SK-MEL-5 (cell line): ENCODE results near the gene MRFAP1. TPM values are rescaled to one million over a fixed set of nuclear protein-coding genes. Genes with fewer than 3 reads are reported as not detected.
A peak's percentile ranks its signal among the peaks of the same experiment; 100 is the strongest.

Experiments
- DNase-seq: peaks from one replicate; pipeline ENCODE4 v3.0.0-alpha.2; 2016; ENCODE audit warnings: low read depth, low spot score
- in situ Hi-C: cut with HindIII; loops from 2 replicates; pipeline ENCODE4 v1.10.0; 2016; ENCODE audit warnings: low sequenced_read_pairs, high pct_unique_total_duplicates, low pct_unique_long_range_greater_than_20kb
- polyA plus RNA-seq, 2 experiments: library from polyadenylated mRNA; depleted of rRNA; stranded (reverse); fragments of >200 nt; gene quantifications; 2 replicates each; pipeline ENCODE4 v1.2.3, GENCODE V29; 2015
- total RNA-seq: library from RNA; depleted of rRNA; stranded (reverse); fragments of >200 nt; shearing (Covaris generic); gene quantifications from 2 replicates; pipeline ENCODE4 v1.2.3, GENCODE V29; 2014; rRNA removed

The MRFAP1 gene
- 45.0 and 49.8 TPM in 2 replicates for total RNA-seq
- polyA plus RNA-seq (2015; cell fraction: cytosol; rRNA removed): 213 and 214 TPM in 2 replicates
- 39.0 and 43.5 TPM in 2 replicates for polyA plus RNA-seq (2015; cell fraction: nucleus; rRNA removed)

GRCh38 chr4:6640292-6641163 lies at the start of gene MRFAP1:
Gene MRFAP1 (plus strand): TSS chr4:6640685. CDS start chr4:6640863, 178 bp downstream.
- in situ Hi-C loops: no loop called here
- peak; percentile 90 for DNase-seq

GRCh38 chr4:6591313-6591712 lies 49.2 kb upstream of the MRFAP1 start:
- in situ Hi-C loops: no loop called here
- DNase-seq: no peak

DNA sequence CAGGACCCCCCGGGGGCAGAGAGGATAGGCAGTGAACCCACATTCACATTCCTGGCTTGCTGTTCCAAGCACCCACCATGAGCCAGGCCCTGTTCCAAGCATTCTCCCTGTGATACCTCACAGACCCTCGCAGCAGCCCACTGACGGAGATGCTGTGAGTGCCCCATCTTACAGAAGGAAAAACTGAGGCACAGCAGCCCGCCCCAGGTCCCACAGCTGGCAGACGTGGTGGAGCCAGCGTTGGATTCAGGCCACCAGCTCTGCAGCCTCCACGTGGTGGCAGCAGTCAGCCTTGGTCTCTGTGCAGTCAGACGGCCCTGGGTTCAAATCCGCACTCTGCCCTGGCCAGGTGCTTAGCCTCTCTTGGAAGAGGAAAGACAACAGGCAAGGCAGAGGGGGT lies 48.7 kb upstream of the MRFAP1 start:
- in situ Hi-C loops: no loop called here
- peak; percentile 17 for DNase-seq

- no peak for DNase-seq
- in situ Hi-C loops: no loop called here
Observed at GRCh38 chr4:6592804-6593563, 47.5 kb upstream of the MRFAP1 start.

DNA sequence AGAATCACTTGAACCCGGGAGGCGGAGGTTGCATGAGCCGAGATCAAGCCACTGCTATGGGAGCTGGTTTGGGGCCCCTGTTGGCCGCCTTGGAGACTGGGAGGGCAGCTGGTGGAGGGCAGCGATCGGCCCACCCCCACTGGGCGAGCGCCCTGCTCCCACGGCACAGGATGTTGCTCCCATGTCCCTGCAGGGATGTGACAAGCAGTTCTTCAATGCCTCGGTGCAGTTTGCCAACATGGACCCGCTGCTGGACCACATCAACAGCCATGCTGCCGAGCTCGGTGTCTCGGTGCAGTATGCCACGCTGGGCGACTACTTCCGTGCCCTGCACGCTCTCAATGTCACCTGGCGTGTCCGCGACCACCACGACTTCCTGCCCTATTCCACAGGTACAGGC lies 46.1 kb upstream of the MRFAP1 start:
- no peak for DNase-seq
- in situ Hi-C loops: no loop called here

- in situ Hi-C loops: no loop called here
- DNase-seq: no peak
Observed at GRCh38 chr4:6594826-6595355, 45.6 kb upstream of the MRFAP1 start.

DNA sequence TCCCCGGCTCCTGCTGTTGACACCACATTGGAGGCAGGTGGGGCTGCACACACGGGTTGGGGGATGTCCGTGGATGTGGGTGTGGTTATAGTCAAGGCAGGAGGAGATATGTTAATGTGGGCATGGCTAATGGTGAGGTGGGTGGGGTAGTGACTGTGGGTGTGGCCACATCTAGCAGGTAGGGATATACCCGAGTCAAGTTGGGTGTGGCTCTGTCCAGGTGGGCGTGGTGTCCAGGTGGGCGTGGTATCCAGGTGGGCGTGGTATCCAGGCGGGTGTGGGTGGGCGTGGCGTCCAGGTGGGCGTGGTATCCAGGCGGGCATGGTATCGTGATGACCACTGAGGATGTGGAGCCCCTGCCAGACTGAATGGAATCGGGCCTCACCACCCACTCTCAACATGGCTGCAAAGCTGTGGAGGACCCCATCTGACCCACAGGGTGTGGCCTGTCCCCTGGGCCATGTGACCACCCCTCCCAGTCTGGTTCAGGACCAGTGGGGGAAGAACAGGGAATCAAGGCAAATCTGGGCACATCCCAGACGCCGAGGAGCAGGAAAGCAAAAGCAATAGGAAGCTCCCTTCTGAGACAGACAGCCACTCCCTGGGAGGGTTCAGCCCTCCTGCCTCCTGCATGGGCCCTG lies 44.5 kb upstream of the MRFAP1 start:
- in situ Hi-C loops: no loop called here
- DNase-seq: peak; percentile 52

DNA sequence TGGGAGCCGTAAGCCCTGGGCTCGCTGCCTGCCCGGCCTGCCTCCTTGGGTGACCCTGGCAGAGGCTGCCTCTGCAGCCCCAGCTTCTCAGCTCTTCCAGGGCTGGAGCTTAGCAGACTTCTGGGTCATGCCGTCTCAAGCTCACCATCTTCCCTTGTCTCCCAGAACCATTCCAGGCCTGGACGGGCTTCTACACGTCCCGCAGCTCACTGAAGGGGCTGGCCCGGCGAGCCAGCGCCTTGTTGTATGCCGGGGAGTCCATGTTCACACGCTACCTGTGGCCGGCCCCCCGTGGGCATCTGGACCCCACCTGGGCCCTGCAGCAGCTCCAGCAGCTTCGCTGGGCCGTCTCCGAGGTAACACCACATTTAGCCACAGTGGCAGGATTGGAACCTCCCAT lies 43.5 kb upstream of the MRFAP1 start:
- in situ Hi-C loops: no loop called here
- DNase-seq: no peak

- DNase-seq: no peak
- in situ Hi-C loops: no loop called here
Observed at GRCh38 chr4:6598127-6598526, 42.4 kb upstream of the MRFAP1 start.

- in situ Hi-C loops: no loop called here
- no peak for DNase-seq
Observed at GRCh38 chr4:6598641-6599040, 41.8 kb upstream of the MRFAP1 start.

DNA sequence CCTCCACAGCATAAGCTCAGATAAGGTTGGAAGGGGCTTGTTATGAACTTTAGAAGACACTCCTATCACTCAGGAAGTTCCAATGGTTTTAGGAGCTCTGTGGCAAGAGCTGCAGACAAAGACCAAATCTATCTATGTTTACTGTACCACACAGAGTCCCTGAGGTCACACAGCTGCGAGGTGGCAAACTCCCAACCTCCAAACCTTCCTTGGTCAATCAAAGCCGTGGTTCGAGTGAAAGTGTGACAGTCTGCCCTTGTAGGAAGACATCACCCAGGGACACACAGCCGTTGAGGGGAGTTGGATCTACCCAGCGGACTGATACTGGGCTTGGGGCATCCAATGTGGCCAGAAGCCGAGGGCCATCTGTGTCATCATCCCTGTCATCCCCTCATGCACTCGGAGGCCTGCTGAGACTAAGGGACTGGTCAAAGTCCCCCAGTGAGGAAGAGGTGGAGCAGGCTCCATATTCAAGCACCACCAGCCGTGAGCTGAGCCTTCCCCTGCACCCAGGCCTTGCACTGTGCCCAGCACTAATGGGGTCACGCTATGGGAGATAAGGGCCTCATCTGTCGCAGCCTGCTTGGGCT lies 38.7 kb upstream of the MRFAP1 start:
- in situ Hi-C loops: no loop called here

DNA sequence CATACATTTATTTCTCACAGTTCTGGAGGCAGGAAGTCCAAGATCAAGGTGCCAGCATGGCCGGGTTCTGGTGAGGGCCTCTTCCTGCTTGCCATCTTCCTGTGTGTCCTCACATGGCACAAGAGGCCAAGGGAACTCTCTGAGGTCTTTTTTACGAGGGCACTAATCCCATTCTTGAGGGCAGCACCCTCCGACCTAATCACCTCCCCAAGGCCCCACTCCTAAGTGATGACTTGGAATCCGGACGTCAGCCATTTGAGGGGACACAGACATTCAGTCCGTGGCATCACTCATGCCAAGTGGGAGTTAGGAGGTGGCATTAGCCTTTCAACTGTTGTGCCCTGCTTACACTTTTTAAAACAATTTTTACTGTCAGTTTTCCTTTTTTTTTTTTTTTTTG lies 38.2 kb upstream of the MRFAP1 start:
- in situ Hi-C loops: no loop called here
- DNase-seq: no peak

More for the DNA sequence above, 38.7 kb upstream of the MRFAP1 start:
- no peak for DNase-seq

DNA sequence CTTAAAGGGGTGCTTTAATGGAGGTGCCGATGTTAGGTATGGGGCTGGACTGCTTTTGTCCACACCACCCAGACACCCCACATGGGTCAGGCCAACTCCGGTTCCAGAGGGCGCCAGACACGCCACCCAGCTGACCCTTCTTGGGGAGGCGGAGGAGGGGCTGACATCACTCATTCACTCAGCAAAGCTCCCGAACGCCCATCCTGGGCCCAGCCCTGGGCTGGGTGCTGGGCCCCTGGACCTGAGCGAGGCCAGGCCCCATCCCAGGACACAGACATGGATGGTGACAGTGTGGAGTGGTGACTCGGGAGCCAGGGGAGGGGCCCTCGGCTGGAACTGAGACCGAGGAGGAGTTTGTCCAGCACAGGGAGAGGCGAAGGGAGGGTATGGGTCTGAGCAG lies 37.4 kb upstream of the MRFAP1 start:
- no peak for DNase-seq
- in situ Hi-C loops: no loop called here

- in situ Hi-C loops: no loop called here
- DNase-seq: no peak
Observed at GRCh38 chr4:6605114-6605513, 35.4 kb upstream of the MRFAP1 start.

DNA sequence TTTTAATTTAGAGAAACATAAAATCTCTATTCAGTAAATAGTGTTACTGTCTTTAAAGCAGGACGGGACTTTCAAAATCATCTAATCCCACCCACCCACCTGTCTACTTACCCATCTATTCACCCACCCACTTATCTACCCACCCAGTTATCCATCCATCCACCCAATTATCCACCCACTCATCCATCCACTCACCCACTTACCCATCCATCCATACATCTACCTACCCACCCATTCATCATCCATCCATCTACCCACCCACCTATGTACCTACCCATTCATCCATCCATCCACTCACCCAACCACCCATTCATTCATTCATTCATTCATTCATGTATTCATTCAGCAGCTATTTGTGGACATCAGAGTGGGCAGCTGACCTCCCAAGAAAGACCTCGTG lies 34.9 kb upstream of the MRFAP1 start:
- DNase-seq: no peak
- in situ Hi-C loops: no loop called here

DNA sequence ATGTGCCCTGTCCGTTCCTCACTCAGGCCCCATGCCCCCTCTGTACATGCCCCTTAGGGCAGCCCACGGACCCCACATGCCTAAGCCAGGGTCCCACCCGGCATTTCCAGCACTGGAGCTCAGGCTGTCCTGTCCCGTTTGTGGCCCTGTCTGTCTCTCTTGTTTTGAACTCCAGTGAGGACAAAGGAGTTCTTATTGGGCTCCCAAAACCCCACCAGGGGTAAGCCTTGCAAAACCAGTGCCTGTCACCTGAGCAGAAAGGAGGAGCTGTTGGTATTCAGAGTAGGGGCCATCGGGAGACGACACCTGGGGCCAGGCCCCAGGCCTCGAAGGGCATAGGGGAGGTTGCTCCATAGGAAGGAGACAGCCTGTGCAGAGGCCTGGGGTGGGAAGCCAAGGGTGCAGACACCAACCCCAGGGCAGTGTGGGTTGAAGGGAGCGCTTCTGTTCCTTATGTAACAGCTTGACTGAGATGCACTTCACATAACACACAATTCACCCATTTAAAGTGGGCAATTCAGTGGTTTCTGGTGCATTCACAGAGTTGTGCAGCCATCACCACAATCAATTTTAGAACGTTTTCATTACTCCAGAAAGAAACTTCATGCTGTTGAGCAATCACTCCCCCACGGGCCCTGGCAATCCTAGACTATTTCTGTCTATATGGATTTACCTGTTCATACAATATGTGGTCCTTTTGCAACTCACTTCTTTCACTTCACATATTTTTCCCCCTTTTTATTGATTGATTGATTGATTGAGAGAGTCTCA lies 33.8 kb upstream of the MRFAP1 start:
- in situ Hi-C loops: no loop called here
- peak; percentile 21 for DNase-seq
